Neuron (in vitro differentiated cells): ENCODE measurements around the gene PINK1.

ENCODE experiments used
- H2AFZ ChIP-seq: one replicate; pipeline ENCODE4 v1.6.1; 2013; ENCODE audit warnings: low read depth, mild to moderate bottlenecking, inconsistent platforms, low read length, moderate library complexity
- H3K27me3 ChIP-seq: one replicate; pipeline ENCODE4 v1.6.1; 2013; ENCODE audit warnings: low read length; ENCODE audit not compliant: insufficient read depth
- H3K36me3 ChIP-seq: one replicate; pipeline ENCODE4 v1.6.1; 2013; ENCODE audit warnings: low read length; ENCODE audit not compliant: insufficient read depth
- H3K4me1 ChIP-seq: one replicate; pipeline ENCODE4 v1.6.1; 2013; ENCODE audit warnings: low read length; ENCODE audit not compliant: insufficient read depth
- H3K4me3 ChIP-seq: 2 replicates; pipeline ENCODE4 v1.5.1; 2013; ENCODE audit warnings: mild to moderate bottlenecking, low read length, moderate library complexity
- H3K9me3 ChIP-seq: one replicate; pipeline ENCODE4 v1.6.1; 2013; ENCODE audit warnings: low read length

The PINK1 gene

DNA sequence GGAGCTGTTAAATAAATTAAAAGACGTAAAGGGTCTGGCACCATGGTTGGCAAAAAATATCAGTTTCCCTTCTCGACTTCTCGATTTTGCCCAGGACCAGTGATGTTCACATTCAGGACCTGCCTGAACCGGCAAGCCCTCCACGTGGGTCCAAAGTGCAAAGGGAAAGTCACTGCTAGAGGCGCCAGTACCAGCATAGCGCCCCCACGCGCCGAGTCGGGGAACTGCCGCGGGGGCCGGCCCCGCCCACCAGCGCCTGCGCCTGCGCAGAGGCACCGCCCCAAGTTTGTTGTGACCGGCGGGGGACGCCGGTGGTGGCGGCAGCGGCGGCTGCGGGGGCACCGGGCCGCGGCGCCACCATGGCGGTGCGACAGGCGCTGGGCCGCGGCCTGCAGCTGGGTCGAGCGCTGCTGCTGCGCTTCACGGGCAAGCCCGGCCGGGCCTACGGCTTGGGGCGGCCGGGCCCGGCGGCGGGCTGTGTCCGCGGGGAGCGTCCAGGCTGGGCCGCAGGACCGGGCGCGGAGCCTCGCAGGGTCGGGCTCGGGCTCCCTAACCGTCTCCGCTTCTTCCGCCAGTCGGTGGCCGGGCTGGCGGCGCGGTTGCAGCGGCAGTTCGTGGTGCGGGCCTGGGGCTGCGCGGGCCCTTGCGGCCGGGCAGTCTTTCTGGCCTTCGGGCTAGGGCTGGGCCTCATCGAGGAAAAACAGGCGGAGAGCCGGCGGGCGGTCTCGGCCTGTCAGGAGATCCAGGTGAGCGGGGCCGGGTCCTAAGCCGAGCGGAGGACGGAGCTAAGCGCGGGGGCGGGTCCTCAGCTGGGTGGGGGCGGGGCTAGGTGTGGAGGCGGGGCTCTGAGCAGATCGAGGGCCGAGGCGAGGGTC is at the start of gene PINK1:
Gene PINK1, plus strand, starts transcription at position 269 of the 875 bp plus-strand sequence. Its CDS starts 91 bp downstream, at position 360.
- H3K27me3 ChIP-seq: no peaks in the 10 kb centered on the region
- no peaks in the 10 kb centered on the region for H3K9me3 ChIP-seq
- no peaks in the 10 kb centered on the region for H3K36me3 ChIP-seq
- peak within 1 kb of the TSS; percentile 95 for H2AFZ ChIP-seq
- H3K4me1 ChIP-seq: peaks cover 9% of the 10 kb centered on the region
- peak within 1 kb of the TSS; percentile 97 for H3K4me3 ChIP-seq

GRCh38 chr1:20584890-20585289 is 48.4 kb upstream of the PINK1 start:
- H3K4me1 ChIP-seq: no peaks in the 10 kb centered on the region
- H3K36me3 ChIP-seq: no peaks in the 10 kb centered on the region
- peaks cover 16% of the 10 kb centered on the region for H3K27me3 ChIP-seq
- H3K9me3 ChIP-seq: no peaks in the 10 kb centered on the region
- H2AFZ ChIP-seq: no peak overlapping the region
- H3K4me3 ChIP-seq: no peak overlapping the region

DNA sequence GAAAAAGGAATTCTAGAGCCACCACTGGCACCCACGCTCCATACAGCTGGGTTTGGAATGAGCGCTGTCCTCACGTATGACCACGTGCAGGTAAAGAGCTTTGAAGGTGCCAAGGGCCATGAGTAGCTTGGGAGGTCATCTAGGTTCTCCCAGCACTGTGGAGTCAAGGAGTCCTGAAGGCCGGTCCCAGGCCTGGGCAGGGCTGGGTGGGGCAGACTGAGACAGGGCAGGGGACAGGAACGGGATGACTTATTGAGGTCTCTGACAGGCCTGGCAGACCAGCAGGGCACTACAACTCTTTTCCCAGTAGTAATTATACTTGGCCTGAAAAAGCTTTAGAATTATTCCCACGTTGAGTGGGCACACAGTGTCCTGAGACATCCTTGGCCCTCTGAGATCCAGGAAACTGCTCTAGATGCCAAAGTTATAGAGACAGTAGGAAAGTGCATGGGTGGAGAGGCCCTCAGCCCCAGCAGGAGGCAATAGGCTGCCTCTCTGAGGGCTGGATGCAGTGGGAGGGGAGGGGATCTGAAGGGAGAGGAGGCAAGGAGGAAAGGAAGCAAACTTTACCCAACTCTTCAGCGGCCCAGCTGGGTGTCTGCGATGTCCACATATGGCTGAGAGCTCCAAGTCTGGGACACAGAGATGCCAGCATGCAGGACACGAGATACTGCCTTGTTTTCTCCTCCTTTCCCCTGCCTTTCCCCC is 46.2 kb upstream of the PINK1 start:
- Histone ChIP-seq H3K36me3 (no peaks in the 10 kb centered on the region), H2AFZ (no peak overlapping the region), H3K27me3 (peaks cover 28% of the 10 kb centered on the region), H3K4me3 (no peak overlapping the region), H3K4me1 (no peaks in the 10 kb centered on the region), H3K9me3 (no peaks in the 10 kb centered on the region)

GRCh38 chr1:20587661-20588053 is 45.6 kb upstream of the PINK1 start:
- peaks cover 28% of the 10 kb centered on the region for H3K27me3 ChIP-seq

DNA sequence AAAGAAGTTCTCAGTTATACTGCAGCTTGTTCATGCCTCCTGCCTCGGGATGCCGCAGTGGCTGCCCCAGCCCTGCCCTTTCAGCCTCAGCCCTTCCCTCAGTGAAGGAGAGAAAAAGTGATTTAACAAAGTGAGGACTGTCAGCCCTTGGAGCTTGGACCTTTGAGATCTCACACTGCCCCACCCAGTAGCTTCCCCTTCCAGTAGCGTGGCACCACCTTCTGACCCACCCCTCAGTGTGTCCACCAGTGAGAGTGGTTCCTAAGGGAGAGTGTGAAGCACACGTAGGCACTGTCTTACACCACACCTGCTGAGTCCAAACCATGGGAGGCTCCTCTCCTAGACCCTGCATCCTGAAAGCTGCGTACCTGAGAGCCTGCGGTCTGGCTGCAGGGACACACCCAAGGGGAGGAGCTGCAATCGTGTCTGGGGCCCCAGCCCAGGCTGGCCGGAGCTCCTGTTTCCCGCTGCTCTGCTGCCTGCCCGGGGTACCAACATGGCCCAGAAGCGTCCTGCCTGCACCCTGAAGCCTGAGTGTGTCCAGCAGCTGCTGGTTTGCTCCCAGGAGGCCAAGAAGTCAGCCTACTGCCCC is 44.5 kb upstream of the PINK1 start, which contains the start of gene CDA:
Gene CDA, plus strand, starts transcription at position 464 of the 592 bp plus-strand sequence. Its CDS starts 33 bp downstream, at position 497.
- Histone ChIP-seq H3K4me1 (no peaks in the 10 kb centered on the region), H3K27me3 (peaks cover 33% of the 10 kb centered on the region), H2AFZ (no peak within 1 kb of the TSS), H3K4me3 (no peak within 1 kb of the TSS), H3K9me3 (no peaks in the 10 kb centered on the region), H3K36me3 (no peaks in the 10 kb centered on the region)

More at GRCh38 chr1:20587661-20588053, 45.6 kb upstream of the PINK1 start:
- Histone ChIP-seq H3K9me3 (no peaks in the 10 kb centered on the region), H3K36me3 (no peaks in the 10 kb centered on the region), H2AFZ (no peak overlapping the region), H3K4me1 (no peaks in the 10 kb centered on the region), H3K4me3 (no peak overlapping the region)

DNA sequence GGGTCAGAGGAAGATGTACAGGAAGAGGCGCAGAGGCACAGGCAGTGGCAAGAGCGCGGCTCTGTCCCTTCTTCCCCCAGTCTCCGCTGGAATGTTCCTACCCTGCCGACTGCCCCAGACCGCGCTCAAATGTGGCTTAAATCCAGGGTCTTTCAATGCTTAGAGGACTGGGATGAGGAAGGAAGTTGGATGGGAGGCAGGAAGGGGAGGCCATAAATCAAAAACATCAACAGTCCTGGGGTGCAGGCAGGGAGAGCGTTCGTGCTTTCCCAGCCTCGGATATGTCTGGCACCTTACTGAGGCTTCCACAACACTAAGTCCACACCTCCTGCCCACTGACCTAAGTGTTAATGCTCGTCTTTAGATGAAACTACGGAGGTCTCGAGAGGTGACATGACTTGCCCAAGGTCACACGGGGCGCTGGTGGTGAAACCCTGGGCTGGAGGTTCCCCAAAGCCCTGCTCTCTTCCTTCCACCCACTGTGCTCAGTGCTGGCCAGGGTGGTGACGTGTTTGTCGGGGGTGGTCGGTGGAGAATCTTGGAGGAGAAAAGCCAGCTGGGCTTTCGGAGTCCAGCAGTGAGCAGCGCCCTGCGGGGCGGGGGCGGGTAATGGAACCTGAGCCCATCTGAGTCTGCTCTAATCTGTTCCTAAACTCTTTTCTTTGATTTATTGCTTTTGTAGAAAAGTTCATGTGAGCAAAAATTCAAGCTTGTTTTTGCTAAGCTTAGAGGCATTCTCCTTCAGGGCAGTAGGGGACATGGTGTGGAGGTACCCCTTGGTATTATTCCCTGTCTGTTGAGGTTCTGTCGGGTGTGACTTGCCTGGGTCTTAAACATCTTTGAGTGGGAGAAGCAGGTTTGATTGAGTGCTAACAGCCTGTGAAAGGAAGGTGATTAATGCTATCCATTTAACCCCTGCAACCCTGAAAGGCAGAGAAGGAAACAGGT is 43.7 kb upstream of the PINK1 start:
- H3K9me3 ChIP-seq: no peaks in the 10 kb centered on the region
- no peaks in the 10 kb centered on the region for H3K4me1 ChIP-seq
- H3K4me3 ChIP-seq: no peak overlapping the region
- no peak overlapping the region for H2AFZ ChIP-seq
- H3K27me3 ChIP-seq: peaks cover 33% of the 10 kb centered on the region
- no peaks in the 10 kb centered on the region for H3K36me3 ChIP-seq

- Histone ChIP-seq H3K4me1 (no peaks in the 10 kb centered on the region), H3K36me3 (no peaks in the 10 kb centered on the region), H3K9me3 (no peaks in the 10 kb centered on the region), H2AFZ (no peak overlapping the region), H3K4me3 (no peak overlapping the region), H3K27me3 (peaks cover 33% of the 10 kb centered on the region)
These were observed 42.9 kb upstream of the PINK1 start for GRCh38 chr1:20590306-20590777.

DNA sequence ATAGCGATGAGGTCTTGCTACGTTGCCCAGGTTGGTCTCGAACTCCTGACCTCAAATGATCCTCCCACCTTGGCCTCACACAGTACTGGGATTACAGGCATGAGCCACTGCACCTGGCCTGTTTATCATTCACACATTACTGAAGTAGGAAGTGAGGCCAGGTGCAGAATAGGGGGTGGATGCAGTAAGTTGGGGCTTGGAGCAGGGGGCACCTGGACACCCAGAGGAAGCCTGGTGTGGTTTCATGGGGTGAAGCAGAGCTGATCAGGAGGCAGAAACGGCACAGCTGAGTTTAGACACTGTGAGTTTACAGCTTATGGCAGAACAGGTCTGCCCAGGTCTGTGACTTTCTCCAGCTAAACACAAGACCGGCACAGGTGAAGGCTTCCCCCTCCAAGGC is 39.5 kb upstream of the PINK1 start:
- H3K27me3 ChIP-seq: peaks cover 28% of the 10 kb centered on the region
- H3K4me3 ChIP-seq: no peak overlapping the region
- no peaks in the 10 kb centered on the region for H3K36me3 ChIP-seq
- no peaks in the 10 kb centered on the region for H3K4me1 ChIP-seq
- H3K9me3 ChIP-seq: no peaks in the 10 kb centered on the region
- H2AFZ ChIP-seq: no peak overlapping the region

DNA sequence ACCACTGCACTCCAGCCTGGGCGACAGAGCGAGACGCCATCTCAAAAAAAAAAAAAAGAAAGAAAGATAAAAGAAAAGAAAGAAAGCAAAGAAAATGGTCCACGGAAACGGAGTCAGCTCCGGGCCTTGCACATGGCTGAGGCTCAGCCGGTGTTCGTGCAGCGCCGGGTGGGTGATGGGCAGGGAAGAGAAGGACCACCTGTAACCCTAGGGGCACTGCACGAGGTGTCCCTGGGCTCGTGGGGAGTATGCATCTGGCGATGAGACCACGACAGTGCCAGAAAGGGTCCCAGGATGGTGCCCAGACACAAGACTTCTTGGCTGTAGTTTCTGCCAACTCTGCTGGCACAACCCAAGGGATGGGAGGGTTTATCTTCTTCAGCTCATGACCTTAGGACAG is 38.5 kb upstream of the PINK1 start:
- Histone ChIP-seq H3K27me3 (peaks cover 18% of the 10 kb centered on the region), H3K4me3 (no peak overlapping the region), H2AFZ (no peak overlapping the region), H3K4me1 (no peaks in the 10 kb centered on the region), H3K9me3 (no peaks in the 10 kb centered on the region), H3K36me3 (no peaks in the 10 kb centered on the region)

DNA sequence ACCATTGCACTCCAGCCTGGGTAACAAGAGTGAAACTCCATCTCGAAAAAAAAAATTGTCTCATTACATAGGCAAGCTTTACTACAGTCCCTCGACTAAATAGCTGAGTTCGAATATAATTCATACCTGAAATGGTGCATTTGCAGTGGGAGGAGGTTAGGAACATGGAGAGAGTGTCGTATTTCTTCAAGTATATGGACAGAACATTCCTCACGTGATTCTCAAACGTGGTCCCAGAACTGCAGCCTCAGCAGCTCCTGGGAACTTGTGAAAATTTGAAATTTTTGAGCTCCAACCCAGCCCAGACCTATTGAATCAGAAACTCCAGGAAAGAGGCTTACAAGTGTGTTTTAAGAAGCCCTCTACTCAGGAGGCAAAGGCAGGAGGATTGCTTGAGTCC is 37.2 kb upstream of the PINK1 start:
- no peaks in the 10 kb centered on the region for H3K36me3 ChIP-seq
- no peaks in the 10 kb centered on the region for H3K4me1 ChIP-seq
- no peak overlapping the region for H3K4me3 ChIP-seq
- H3K27me3 ChIP-seq: peaks cover 9% of the 10 kb centered on the region
- H3K9me3 ChIP-seq: no peaks in the 10 kb centered on the region
- no peak overlapping the region for H2AFZ ChIP-seq

- Histone ChIP-seq H3K4me1 (no peaks in the 10 kb centered on the region), H3K4me3 (no peak overlapping the region), H2AFZ (no peak overlapping the region), H3K36me3 (no peaks in the 10 kb centered on the region), H3K27me3 (peaks cover 5% of the 10 kb centered on the region), H3K9me3 (no peaks in the 10 kb centered on the region)
These were observed 35.6 kb upstream of the PINK1 start for GRCh38 chr1:20597650-20598049.

GRCh38 chr1:20600156-20600555 is 33.1 kb upstream of the PINK1 start:
- Histone ChIP-seq H2AFZ (no peak overlapping the region), H3K4me3 (no peak overlapping the region), H3K27me3 (no peaks in the 10 kb centered on the region), H3K9me3 (no peaks in the 10 kb centered on the region), H3K36me3 (no peaks in the 10 kb centered on the region), H3K4me1 (no peaks in the 10 kb centered on the region)
